CD4-positive, alpha-beta T cell treated with Interleukin-15 for 4 hours (primary cell): ENCODE data around the gene CWF19L1.

Source experiments
- DNase-seq: peaks from one replicate; pipeline ENCODE4 v3.0.0-alpha.2; 2020; ENCODE audit warnings: low spot score

CWF19L1 gene

GRCh38 chr10:100253041-100253440, 14.4 kb downstream of the CWF19L1 start:
- DNase-seq: no peak

- no peak for DNase-seq
These were observed 18.6 kb downstream of the CWF19L1 start for GRCh38 chr10:100248820-100249219.

GRCh38 chr10:100245484-100246220, 21.8 kb downstream of the CWF19L1 start:
- no peak for DNase-seq

GRCh38 chr10:100239851-100240250, 27.6 kb downstream of the CWF19L1 start:
- DNase-seq: no peak

GRCh38 chr10:100238429-100238828, 29.0 kb downstream of the CWF19L1 start:
- DNase-seq: no peak

GRCh38 chr10:100232101-100232500, 35.3 kb downstream of the CWF19L1 start:
- DNase-seq: no peak

GRCh38 chr10:100229819-100230422, 37.5 kb downstream of the CWF19L1 start:
- DNase-seq: no peak

- DNase-seq: no peak
These were observed 43.6 kb downstream of the CWF19L1 start for GRCh38 chr10:100223879-100224278.

- no peak for DNase-seq
These were observed 44.9 kb downstream of the CWF19L1 start for GRCh38 chr10:100222529-100222928.

GRCh38 chr10:100216006-100216405, 51.4 kb downstream of the CWF19L1 start:
- no peak for DNase-seq

- no peak for DNase-seq
These were observed 58.1 kb downstream of the CWF19L1 start for GRCh38 chr10:100209303-100209702.

- no peak for DNase-seq
These were observed 59.2 kb downstream of the CWF19L1 start for GRCh38 chr10:100208276-100208675.

GRCh38 chr10:100204370-100204769, 63.1 kb downstream of the CWF19L1 start:
- DNase-seq: no peak

- DNase-seq: no peak
These were observed 65.9 kb downstream of the CWF19L1 start for GRCh38 chr10:100201549-100201948.

- no peak for DNase-seq
These were observed 72.7 kb downstream of the CWF19L1 start for GRCh38 chr10:100194711-100195110.

GRCh38 chr10:100192350-100192749, 75.1 kb downstream of the CWF19L1 start:
- DNase-seq: no peak

- DNase-seq: no peak
These were observed 80.9 kb downstream of the CWF19L1 start for GRCh38 chr10:100186253-100187212.

- DNase-seq: peak; percentile 92
These were observed 81.8 kb downstream of the CWF19L1 start, which contains the start of gene ERLIN1 for GRCh38 chr10:100185364-100186252. Gene ERLIN1 (minus strand): TSS chr10:100186029. CDS start chr10:100185626, 403 bp downstream.

- DNase-seq: no peak
These were observed 82.6 kb downstream of the CWF19L1 start for GRCh38 chr10:100184840-100185239.

GRCh38 chr10:100184426-100184825, 83.0 kb downstream of the CWF19L1 start:
- no peak for DNase-seq

GRCh38 chr10:100183481-100183880, 84.0 kb downstream of the CWF19L1 start:
- no peak for DNase-seq
